ENCODE results near the gene ASB4.

The ASB4 gene

DNA sequence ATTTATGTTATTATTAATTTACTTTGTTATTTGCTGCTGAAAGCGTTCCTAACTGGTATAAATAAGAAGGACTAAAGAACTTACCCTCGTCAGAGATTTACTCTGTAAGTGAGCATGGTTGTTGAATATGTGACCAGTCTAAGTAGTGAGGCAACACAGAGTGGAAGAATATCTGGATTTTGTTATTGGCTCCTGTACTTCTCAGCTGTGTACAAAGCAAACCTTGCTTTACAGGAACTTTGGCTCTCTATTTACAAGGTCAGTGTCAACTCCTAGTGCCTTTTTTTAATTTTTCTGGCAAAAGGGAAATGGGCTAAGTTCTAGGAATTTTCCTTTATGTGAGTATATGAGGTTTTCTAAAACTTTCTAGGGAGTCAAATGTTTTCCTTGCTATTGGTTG lies 74.9 kb downstream of the ASB4 start:
- DNase-seq, result no peak

DNA sequence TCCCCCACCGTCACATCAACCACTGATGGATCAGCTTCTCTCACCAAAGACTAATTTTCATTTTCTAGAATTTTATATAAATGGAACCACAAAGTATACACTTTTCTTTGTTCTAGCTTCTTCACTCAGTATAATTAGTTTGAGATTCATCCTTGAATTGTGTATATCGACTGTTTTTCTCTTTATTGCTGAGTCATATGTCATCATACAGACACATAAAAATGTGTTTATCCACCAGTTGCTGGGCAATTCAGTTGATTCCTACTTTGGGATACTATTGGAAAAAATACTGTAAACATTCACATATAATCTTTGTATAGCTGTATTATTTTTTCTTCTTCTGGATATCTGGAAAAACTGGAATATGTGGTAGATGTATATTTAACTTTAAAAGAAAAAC lies 84.0 kb downstream of the ASB4 start:
- DNase-seq, result no peak

DNA sequence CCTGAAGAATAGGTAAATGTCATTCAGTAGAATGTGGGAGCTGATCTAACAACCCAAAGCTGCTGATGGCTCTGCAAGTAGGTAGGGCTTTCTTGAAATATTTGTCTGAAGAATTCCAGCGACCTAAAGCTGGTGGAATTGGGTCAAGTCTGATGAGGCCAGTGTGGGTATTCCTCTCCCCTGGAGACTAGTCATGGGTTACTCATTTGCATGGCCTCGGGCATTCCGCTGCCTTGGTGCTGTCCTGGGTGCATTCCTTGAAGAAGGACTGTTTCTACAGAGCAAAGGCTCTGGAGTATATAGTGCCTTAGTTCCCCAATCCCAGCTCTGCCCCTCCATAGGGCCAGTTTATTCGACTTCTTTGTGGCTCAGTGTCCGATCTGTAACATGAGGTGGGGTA lies 91.4 kb downstream of the ASB4 start:
- no peak for DNase-seq

DNA sequence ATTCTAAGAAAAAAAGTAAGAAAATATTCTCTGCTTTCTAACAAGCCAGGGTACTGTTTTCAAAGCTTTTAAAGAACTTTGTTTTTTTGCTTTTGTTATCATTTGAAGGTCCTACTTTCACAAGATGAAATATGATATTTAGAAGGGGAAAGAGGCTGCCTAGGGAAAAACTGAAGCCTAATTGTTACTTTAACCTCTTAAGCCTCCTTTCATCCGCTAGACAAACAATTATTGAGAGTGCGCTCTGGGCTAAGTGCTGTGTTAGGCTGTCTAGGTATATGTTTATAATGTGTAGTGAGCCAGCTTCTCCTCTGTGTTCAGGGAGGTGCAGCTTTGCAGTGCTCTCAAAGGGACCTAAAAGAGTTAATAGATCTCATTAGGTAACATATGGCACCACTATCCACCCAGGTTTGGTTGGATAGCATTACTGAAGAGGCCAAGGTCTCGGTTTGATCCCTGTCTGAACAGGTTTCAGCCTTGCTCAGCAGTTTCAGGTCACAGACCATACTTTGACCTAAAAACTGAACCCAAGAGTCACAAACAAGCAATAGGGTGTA lies 92.6 kb downstream of the ASB4 start:
- DNase-seq, result peak; percentile 99

DNA sequence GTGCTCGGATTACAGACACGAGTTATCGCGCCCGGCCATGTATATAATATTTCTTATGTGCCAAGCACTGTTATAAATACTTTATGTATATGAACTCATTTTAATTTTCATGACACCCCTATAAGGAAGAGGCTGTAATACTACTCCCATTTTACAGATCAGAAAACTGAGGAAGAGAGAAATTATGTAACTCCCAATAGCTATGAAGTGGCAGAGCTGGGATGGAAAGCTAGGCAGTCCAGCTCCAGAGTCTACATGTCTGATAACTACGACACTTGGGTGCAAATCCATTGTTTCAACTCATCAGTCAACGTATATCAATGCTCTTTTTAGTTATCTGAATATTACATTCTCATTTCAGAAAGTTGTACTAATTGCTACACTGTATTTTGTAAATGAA lies 93.6 kb downstream of the ASB4 start:
- no peak for DNase-seq

DNA sequence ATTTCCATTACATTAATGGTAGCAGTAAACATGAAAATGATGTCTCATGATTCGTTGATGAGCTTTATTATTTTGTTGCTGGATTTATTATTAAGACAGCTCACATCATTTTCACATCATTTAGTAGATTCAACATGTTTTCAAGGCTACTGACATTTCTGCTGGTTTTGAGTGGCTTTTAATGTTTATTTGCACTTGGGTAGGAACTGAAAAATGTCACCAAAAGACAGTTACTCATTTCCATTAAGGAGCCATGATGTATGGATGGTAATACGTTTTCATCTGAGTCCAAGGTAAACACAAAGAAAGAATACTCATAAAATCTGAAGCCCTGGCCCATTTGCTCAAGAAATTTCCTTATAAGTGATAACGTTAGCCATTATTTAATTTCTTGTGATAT lies 95.7 kb downstream of the ASB4 start:
- no peak for DNase-seq

DNA sequence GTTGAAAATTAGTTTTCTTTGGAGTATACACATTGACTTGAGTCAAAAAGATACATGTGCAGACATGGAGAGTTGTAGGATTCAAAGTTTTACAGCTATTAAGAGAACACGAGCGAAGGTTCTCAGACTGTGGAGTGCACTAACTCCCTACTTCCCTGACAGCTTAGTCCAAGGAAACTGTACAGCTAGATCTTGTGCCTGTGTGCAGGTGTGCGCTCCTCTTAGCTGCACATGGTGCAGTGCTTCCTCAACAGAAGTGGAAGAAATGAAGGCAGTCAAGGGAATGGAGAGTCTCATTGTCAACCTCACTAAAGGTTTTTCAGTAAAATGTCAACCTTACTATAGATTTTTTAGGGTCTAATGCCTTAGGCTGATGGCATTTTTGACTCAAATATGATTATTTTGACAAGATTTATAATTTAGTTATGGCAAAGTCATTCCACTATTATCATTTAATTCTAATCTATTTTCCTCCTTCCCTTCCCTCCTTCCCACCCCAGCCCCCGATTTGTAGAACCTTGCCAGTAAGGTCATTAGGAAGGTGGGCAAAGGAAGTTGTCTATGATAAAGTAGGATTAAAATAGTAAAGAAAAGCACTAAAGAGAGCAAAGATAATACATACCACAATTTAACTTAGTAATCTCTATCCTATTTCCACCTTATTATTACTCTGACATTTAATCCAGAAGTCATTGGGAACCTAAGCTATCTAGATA lies 97.0 kb downstream of the ASB4 start:
- no peak for DNase-seq

DNA sequence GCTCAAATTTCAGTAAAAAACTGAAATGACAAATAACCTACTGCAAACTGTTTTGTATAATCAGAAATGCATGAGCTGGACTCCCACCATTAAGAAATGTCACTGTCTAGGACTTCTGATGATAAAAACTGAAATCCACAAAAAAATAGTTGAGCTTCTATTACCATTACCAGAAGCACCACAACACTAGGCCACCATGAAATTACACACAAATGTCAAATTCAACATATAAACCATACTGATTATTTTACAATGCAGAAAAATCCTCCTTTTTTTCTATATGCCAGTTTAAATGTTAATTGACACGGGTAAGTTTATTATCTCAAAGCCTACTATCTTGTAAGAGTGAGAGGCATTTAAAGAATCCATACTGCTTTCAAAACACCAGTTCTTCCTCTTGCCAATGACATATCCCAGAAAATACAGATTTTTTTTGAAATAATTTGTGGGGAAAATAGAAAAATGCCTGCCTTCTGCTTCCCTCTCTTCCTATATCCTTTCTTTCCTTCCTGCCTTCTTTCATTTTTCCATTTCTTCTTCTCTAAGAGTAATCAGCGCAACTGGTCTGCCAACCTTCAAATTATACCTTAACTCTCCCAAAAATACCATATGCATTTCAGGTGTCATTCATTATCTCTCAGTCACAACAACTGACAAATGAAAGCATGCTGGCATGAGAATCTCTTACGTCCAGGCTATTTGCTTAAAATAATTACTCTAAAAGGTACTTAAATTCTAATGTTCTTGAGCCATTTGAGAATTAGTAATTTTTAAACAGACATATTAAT lies 98.3 kb downstream of the ASB4 start:
- no peak for DNase-seq

DNA sequence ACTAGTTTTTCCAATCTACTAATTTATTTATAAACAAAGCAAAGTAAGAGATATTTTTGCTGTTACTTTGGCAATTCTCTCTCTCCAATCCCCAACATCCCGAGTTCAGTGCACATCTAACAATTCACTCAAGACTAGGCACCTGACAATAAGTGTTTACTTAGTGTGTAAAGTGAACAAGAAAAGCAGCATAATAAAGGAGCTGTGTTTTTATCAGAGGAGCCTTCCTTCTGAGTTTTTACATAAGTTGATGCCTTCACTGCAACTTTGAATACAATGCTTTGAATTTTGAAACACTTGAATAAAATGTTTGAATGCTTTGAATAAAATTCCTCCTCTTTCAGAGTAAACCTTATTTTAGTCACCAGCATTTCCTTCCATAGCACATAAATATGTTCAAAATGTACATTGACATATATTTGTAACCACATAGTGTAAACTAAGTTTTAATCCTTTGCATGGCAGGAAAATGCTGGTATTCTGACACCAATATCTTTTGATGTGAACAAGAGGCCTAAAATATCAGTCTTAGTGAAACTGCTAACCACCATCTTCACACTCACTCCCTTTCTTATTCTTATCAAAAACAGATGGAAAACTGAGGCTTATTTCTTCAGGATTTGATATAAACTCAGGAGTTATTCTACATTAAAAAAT lies 99.2 kb downstream of the ASB4 start:
- DNase-seq, result no peak

DNA sequence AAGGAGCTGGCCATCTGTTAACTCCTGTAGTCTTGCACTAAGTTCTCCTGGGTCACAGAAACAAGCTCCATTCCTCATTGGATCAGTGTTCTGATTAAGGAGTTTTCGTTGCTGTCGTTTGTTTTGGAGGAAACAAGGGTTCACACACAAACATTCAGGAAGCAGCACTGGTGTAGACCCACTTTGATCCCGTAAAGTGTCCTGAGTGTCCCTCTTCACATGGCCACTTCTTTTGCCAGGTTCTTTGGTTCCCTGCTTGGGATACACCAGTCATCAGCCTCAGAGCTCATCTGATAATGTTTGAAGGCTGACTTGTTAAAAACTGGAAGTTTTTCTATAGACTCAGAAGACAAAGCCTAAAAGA lies 99.7 kb downstream of the ASB4 start:
- DNase-seq, result no peak

DNA sequence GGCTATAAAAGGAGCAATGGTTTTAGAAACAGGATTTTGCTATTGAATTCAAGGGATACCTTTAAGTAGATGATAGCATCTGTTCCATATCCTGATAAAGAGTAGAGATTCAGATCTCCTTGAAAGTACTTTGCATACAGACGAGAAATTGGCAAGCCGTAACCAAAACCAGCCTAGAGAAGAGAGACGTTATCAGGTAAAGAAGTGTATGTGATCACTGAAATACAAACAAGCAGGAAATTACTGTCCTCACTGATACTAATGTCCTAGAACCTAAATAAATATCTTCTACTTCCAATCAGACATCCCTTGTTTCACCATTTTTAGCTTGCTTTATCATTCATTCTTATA lies 101.2 kb downstream of the ASB4 start:
- DNase-seq, result no peak

DNA sequence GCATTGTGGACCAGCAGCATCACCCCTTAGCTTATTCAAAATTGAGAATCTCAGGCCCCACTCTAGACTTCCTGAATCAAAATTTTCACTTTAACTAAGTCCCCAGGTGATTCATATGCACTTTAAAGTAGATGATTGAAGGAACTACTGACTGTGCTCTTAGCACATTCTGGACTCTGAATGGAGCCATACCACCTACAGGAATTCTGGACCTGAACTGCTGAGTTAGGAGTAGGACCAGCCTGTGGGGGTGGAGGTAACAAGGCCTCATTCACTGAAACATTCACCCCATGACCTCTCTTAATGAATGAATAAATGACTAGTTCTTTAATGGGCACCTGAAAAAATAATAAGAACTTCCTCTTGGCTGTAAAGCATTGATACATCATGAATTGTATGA lies 103.3 kb downstream of the ASB4 start:
- no peak for DNase-seq

DNA sequence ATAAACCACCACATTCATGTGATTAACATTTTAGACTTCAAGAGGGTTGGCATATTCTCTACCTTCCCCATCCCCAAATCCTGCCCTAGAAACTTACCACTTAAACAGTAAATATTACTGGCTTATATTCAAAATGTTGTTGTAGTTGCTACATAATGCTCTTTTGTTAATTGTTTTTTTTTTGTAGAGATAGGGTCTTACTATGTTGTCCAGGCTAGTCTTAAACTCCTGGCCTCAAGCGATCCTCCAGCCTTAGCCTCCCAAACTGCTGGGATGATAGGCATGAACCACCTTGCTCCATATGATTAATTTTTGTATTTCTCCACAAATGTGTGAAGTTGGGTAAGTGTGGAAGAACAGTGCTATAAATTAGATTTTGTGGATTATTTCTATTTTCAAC lies 104.0 kb downstream of the ASB4 start:
- DNase-seq, result no peak
